Skin epidermis (tissue), 12 donors: ENCODE measurements around the gene ELAVL2.
A peak's percentile ranks its signal among the peaks of the same experiment; 100 is the strongest.

Experiments
- H3K27ac ChIP-seq, 21 experiments: fragments of 200-600 bp; sonication (generic) in 11 of 21; one replicate each; pipeline ENCODE4 v1.5.0; 2020; ENCODE audit warnings: mild to moderate bottlenecking in 3 of 21, inconsistent platforms in 2 of 21, moderate library complexity in 2 of 21
- H3K4me3 ChIP-seq, 7 experiments: fragments of 200-600 bp; sonication (generic) in 2 of 7; one replicate each; pipeline ENCODE4 v1.5.0; 2020; ENCODE audit warnings: inconsistent platforms in 2 of 7, mild to moderate bottlenecking in 2 of 7, moderate library complexity in 1 of 7

The ELAVL2 gene

GRCh38 chr9:23775549-23775948, 50.5 kb downstream of the ELAVL2 start:
- Histone ChIP-seq H3K4me3 (no peak overlapping the region), H3K27ac (peak overlapping the region in 2 of 21 experiments; percentile 52 to 57)

GRCh38 chr9:23774266-23774665, 51.8 kb downstream of the ELAVL2 start:
- Histone ChIP-seq H3K4me3 (no peak overlapping the region), H3K27ac (peak overlapping the region in 1 of 21 experiments; percentile 52)

GRCh38 chr9:23772385-23772783, 53.7 kb downstream of the ELAVL2 start:
- H3K27ac ChIP-seq: no peak overlapping the region
- no peak overlapping the region for H3K4me3 ChIP-seq

GRCh38 chr9:23771746-23772384, 54.2 kb downstream of the ELAVL2 start:
- H3K4me3 ChIP-seq: no peak overlapping the region
- H3K27ac ChIP-seq: no peak overlapping the region

- Histone ChIP-seq H3K27ac (peak overlapping the region in 2 of 21 experiments; percentile 3 to 11), H3K4me3 (no peak overlapping the region)
Observed at GRCh38 chr9:23769307-23769935, 56.6 kb downstream of the ELAVL2 start.

GRCh38 chr9:23768861-23769260, 57.2 kb downstream of the ELAVL2 start:
- H3K4me3 ChIP-seq: no peak overlapping the region
- H3K27ac ChIP-seq: peak overlapping the region in 1 of 21 experiments; percentile 3

- Histone ChIP-seq H3K4me3 (no peak overlapping the region), H3K27ac (no peak overlapping the region)
Observed at GRCh38 chr9:23766613-23767012, 59.4 kb downstream of the ELAVL2 start.

- H3K4me3 ChIP-seq: no peak overlapping the region
- H3K27ac ChIP-seq: no peak overlapping the region
Observed at GRCh38 chr9:23765561-23765960, 60.5 kb downstream of the ELAVL2 start.

GRCh38 chr9:23764219-23764618, 61.8 kb downstream of the ELAVL2 start:
- Histone ChIP-seq H3K27ac (no peak overlapping the region), H3K4me3 (no peak overlapping the region)

- Histone ChIP-seq H3K27ac (no peak overlapping the region), H3K4me3 (no peak overlapping the region)
Observed at GRCh38 chr9:23754551-23754950, 71.5 kb downstream of the ELAVL2 start.

GRCh38 chr9:23752859-23753258, 73.2 kb downstream of the ELAVL2 start:
- Histone ChIP-seq H3K27ac (no peak overlapping the region), H3K4me3 (no peak overlapping the region)

GRCh38 chr9:23751633-23752032, 74.4 kb downstream of the ELAVL2 start:
- Histone ChIP-seq H3K4me3 (no peak overlapping the region), H3K27ac (no peak overlapping the region)

GRCh38 chr9:23750808-23751207, 75.2 kb downstream of the ELAVL2 start:
- no peak overlapping the region for H3K27ac ChIP-seq
- no peak overlapping the region for H3K4me3 ChIP-seq

- Histone ChIP-seq H3K27ac (no peak overlapping the region), H3K4me3 (no peak overlapping the region)
Observed at GRCh38 chr9:23747088-23748075, 78.7 kb downstream of the ELAVL2 start.

GRCh38 chr9:23746317-23746716, 79.7 kb downstream of the ELAVL2 start:
- Histone ChIP-seq H3K27ac (no peak overlapping the region), H3K4me3 (no peak overlapping the region)

GRCh38 chr9:23743036-23743435, 83.0 kb downstream of the ELAVL2 start:
- no peak overlapping the region for H3K4me3 ChIP-seq
- no peak overlapping the region for H3K27ac ChIP-seq

- Histone ChIP-seq H3K27ac (no peak overlapping the region), H3K4me3 (no peak overlapping the region)
Observed at GRCh38 chr9:23741351-23741750, 84.7 kb downstream of the ELAVL2 start.

- no peak overlapping the region for H3K27ac ChIP-seq
- no peak overlapping the region for H3K4me3 ChIP-seq
Observed at GRCh38 chr9:23740531-23740930, 85.5 kb downstream of the ELAVL2 start.

- H3K27ac ChIP-seq: no peak overlapping the region
- no peak overlapping the region for H3K4me3 ChIP-seq
Observed at GRCh38 chr9:23739753-23740152, 86.3 kb downstream of the ELAVL2 start.

GRCh38 chr9:23736293-23736692, 89.7 kb downstream of the ELAVL2 start:
- no peak overlapping the region for H3K27ac ChIP-seq
- H3K4me3 ChIP-seq: no peak overlapping the region
